Stimulated activated naive CD8-positive, alpha-beta T cell treated with anti-CD3 and anti-CD28 coated beads, Interleukin-15, Interleukin-2, amounts not matched to agents 100 ng/mL and 50 ng/mL, for 24 hours (primary cell): Measurements from ENCODE around the gene BTD.

ENCODE experiments used
- H3K27ac Mint-ChIP-seq: one replicate; pipeline ENCODE4 v1.8.0; 2021; ENCODE audit warnings: mild to moderate bottlenecking, mixed read lengths
- H3K27me3 Mint-ChIP-seq: one replicate; pipeline ENCODE4 v1.8.0; 2021; ENCODE audit warnings: mixed read lengths
- H3K36me3 Mint-ChIP-seq: one replicate; pipeline ENCODE4 v1.8.0; 2021; ENCODE audit warnings: low read depth, mixed read lengths
- H3K4me1 Mint-ChIP-seq: one replicate; pipeline ENCODE4 v1.8.0; 2021; ENCODE audit warnings: low read depth, mixed read lengths
- H3K4me3 Mint-ChIP-seq: one replicate; pipeline ENCODE4 v1.8.0; 2021; ENCODE audit warnings: mild to moderate bottlenecking, mixed read lengths
- H3K9me3 Mint-ChIP-seq: one replicate; pipeline ENCODE4 v1.8.0; 2021; ENCODE audit warnings: mixed read lengths

The BTD gene, protein sequence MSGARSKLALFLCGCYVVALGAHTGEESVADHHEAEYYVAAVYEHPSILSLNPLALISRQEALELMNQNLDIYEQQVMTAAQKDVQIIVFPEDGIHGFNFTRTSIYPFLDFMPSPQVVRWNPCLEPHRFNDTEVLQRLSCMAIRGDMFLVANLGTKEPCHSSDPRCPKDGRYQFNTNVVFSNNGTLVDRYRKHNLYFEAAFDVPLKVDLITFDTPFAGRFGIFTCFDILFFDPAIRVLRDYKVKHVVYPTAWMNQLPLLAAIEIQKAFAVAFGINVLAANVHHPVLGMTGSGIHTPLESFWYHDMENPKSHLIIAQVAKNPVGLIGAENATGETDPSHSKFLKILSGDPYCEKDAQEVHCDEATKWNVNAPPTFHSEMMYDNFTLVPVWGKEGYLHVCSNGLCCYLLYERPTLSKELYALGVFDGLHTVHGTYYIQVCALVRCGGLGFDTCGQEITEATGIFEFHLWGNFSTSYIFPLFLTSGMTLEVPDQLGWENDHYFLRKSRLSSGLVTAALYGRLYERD

DNA sequence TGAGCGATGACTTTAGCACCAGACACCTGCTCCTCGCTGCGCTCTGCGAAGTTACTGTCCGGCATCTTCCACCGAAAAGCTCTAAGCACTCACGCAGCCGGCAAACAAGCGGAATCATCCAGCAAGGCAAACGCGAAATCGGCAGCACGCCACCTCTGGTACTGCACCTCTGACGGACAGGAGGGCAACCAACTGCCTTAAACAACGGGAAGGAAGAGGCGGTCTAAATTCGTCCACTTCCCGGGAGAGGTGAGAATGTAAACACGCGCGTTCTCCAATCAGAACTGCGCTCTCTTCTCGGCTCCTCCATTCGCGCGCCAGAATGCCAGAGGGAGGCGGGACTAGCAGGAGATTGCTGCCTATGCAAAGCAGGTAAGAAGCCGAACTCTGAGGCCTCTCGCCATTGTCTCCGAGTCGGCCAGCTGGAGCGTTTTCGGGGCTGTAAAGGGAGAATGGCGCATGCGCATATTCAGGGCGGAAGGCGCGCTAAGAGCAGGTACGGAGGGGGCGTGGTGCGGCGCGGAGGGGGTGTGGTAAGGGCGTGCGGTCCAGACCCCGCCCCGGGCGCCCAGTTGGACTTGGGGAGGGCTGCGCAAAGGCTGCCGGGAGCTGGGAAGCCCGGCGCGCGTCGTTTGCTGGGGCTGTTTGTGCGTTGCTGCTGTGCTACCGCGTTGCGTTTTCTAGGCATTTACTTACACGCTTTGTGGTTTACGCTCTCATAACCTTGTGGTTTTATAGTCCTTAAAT is at the start of gene BTD, which contains the start of gene HACL1:
TSS of gene BTD (plus strand) at position 347 of the 747 bp plus-strand sequence. CDS start 33,695 bp downstream, outside the sequence.
TSS of gene HACL1 (minus strand) at position 171 of the 747 bp plus-strand sequence. CDS start at position 65, 106 bp downstream.
- Mint-ChIP-seq H3K9me3 (peaks cover 11% of the 10 kb centered on the region), H3K27ac (peak within 1 kb of the TSS; percentile 96), H3K36me3 (peaks cover 45% of the 10 kb centered on the region), H3K4me3 (peak within 1 kb of the TSS; percentile 100), H3K4me1 (peaks cover 50% of the 10 kb centered on the region), H3K27me3 (no peaks in the 10 kb centered on the region)

DNA sequence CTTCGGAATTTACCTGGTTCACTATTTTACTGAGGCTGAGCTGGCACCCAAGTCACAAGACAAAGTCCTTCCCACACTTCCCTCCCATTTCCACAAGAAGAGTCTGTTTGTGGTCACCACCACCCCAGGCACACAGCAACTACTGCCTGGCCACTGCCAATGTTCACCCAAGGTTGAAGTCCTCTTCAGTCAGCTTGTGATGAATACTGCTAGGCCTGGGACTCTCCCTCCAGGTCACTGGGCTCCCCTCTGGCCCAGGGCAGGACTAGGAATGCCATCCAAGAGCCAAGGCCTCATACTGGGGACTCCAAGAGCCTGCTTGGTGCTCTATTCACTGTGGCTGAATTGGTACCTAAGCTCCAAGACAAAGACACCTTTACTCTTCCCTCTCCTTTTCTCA is 49.6 kb upstream of the BTD start:
- H3K9me3 Mint-ChIP-seq, result peaks cover 2% of the 10 kb centered on the region
- no peaks in the 10 kb centered on the region for H3K36me3 Mint-ChIP-seq
- peaks cover 11% of the 10 kb centered on the region for H3K4me1 Mint-ChIP-seq
- H3K27ac Mint-ChIP-seq, result no peak overlapping the region
- no peak overlapping the region for H3K4me3 Mint-ChIP-seq
- H3K27me3 Mint-ChIP-seq, result no peaks in the 10 kb centered on the region

DNA sequence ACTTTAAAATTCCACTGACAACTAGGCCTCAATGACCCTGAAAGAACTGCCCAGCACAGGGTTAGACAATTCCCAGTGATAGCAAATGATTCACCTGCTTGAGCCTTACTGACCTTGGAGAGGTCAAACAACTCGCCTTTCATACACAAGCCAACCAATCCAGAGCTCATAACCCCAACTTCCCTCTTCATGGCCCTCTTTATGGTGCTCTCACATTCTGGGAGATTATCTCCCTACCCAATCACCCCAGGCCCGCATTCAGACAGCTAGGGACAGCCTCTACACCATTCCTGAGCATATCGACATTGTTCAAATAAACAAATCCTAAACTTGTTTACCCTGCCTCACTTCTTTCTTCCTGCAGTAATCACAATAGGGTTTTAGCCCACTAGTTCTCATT is 47.8 kb upstream of the BTD start:
- Mint-ChIP-seq H3K27ac (no peak overlapping the region), H3K4me1 (peaks cover 19% of the 10 kb centered on the region), H3K36me3 (no peaks in the 10 kb centered on the region), H3K27me3 (no peaks in the 10 kb centered on the region), H3K4me3 (no peak overlapping the region), H3K9me3 (no peaks in the 10 kb centered on the region)

DNA sequence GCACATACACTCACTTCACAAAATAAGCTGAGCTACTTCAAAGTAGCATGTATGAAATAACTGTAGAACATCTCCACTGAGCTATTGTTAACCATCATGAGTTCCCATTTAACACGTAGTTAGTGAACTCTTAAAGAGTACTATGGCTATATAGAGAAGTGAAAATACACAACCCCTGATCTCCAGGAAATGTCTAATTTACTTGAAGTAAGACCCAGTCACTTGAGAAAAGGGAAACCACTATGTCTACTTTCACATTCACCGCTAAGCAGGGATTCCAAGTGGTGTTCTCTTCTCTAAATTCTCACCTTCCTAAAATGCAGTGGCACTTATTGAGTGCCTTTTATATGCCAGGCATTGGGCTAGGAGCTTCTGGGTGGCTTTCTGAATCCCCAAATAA is 45.0 kb upstream of the BTD start:
- H3K4me3 Mint-ChIP-seq, result peak overlapping the region; percentile 20
- no peaks in the 10 kb centered on the region for H3K9me3 Mint-ChIP-seq
- H3K27ac Mint-ChIP-seq, result peak overlapping the region; percentile 40
- peaks cover 19% of the 10 kb centered on the region for H3K4me1 Mint-ChIP-seq
- H3K27me3 Mint-ChIP-seq, result no peaks in the 10 kb centered on the region
- H3K36me3 Mint-ChIP-seq, result peaks cover 17% of the 10 kb centered on the region

DNA sequence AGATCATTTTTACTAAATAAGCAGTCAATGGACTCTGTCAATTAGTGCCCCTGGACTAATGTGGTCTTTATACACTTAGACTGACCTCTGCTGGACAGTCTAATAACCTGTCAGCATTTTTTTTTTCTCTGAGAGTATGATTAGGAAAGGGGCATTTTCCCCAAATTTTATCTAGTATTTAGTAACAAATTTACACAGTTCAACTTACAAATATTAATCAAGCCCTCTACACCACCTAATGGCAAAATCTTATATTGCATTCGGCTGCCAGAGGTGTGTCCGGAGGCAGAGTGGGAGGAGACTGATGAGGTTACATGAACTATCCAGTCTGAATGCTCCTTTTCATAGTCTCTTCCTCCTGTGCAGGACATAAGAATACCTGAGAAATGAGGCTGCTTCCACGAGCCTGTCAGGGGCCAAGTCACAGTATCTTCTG is 44.0 kb upstream of the BTD start:
- H3K9me3 Mint-ChIP-seq, result no peaks in the 10 kb centered on the region
- H3K27me3 Mint-ChIP-seq, result no peaks in the 10 kb centered on the region
- H3K36me3 Mint-ChIP-seq, result peaks cover 21% of the 10 kb centered on the region
- no peak overlapping the region for H3K27ac Mint-ChIP-seq
- peaks cover 19% of the 10 kb centered on the region for H3K4me1 Mint-ChIP-seq
- no peak overlapping the region for H3K4me3 Mint-ChIP-seq

DNA sequence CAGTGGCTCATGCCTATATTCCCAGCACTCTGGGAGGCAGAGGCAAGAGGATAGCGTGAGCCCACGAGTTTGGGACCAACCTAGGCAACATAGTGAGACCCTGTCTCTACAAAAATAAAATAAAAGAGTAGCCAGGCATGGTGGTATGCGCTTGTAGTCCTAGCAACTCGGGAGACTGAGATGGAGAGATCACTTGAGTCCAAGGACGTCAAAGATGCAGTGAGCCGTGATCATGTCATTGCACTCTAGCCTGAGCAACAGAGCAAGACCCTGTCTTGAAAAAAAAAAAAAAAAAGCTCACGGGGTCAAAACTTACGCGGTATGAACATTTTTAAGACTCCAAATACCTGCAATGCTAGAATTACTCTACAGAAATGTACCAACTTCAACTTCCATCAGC is 43.0 kb upstream of the BTD start:
- no peaks in the 10 kb centered on the region for H3K9me3 Mint-ChIP-seq
- peaks cover 30% of the 10 kb centered on the region for H3K36me3 Mint-ChIP-seq
- no peak overlapping the region for H3K27ac Mint-ChIP-seq
- no peak overlapping the region for H3K4me3 Mint-ChIP-seq
- H3K4me1 Mint-ChIP-seq, result peaks cover 19% of the 10 kb centered on the region
- H3K27me3 Mint-ChIP-seq, result no peaks in the 10 kb centered on the region

DNA sequence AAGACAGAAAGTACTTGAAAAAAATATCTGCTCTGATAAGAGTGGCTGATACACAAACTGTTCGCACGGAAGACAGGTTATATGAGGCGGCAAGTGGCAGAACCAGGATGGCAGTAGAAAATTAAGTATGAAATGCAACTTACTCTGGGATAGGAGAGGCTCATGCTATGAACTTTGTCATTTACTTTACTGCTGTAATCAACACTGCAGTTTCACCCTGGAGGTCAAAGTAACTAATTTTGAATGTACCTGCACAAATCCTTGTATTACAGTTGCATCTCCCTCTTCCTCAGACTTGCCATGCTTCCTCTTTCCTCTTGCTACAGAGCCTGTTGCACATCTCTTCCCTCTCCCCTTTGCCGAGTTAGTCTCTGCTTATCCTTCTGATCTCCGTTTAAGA is 39.0 kb upstream of the BTD start:
- H3K4me1 Mint-ChIP-seq, result peaks cover 2% of the 10 kb centered on the region
- H3K4me3 Mint-ChIP-seq, result no peak overlapping the region
- H3K27me3 Mint-ChIP-seq, result no peaks in the 10 kb centered on the region
- H3K36me3 Mint-ChIP-seq, result peaks cover 51% of the 10 kb centered on the region
- no peak overlapping the region for H3K27ac Mint-ChIP-seq
- no peaks in the 10 kb centered on the region for H3K9me3 Mint-ChIP-seq

DNA sequence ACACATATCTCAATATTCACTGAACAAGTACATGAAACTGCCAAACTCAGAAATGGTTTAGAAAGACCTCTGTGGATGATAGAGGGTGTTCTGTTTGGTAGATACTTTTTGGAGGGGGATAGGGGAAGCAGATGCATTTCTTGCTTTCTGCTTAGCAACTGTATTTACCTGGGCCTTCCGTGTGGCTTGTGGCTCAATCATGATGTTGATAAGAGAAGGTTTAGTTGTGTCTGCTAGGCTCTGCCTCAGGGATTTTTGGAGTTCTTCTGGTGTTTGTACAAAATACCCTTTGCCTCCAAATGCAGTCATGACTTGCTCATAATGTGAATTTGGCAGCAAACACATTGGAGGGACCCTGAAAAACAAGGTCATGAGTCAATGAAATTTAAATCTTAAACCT is 38.4 kb upstream of the BTD start:
- no peak overlapping the region for H3K27ac Mint-ChIP-seq
- no peaks in the 10 kb centered on the region for H3K4me1 Mint-ChIP-seq
- H3K9me3 Mint-ChIP-seq, result no peaks in the 10 kb centered on the region
- H3K4me3 Mint-ChIP-seq, result no peak overlapping the region
- no peaks in the 10 kb centered on the region for H3K27me3 Mint-ChIP-seq
- peaks cover 58% of the 10 kb centered on the region for H3K36me3 Mint-ChIP-seq

DNA sequence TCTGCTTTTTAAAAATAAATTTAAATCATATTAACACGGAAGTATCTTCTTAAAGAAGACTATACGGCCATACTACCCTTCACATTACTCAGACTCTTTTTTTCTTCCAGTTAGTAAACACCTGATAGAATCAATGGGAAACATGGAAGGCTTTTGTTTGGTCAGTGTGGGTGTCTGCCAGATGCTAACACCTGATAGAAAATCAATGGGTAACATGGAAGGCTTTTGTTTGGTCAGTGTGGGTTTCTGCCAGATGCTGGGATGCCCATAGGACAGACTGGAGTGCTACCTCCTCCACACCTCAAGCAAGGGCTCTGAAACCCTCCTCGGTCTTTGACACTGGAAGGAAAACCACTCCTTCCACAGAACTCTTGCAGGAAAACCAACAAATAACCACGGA is 29.4 kb upstream of the BTD start:
- Mint-ChIP-seq H3K9me3 (no peaks in the 10 kb centered on the region), H3K4me1 (no peaks in the 10 kb centered on the region), H3K36me3 (peaks cover 37% of the 10 kb centered on the region), H3K27ac (no peak overlapping the region), H3K27me3 (no peaks in the 10 kb centered on the region), H3K4me3 (no peak overlapping the region)

DNA sequence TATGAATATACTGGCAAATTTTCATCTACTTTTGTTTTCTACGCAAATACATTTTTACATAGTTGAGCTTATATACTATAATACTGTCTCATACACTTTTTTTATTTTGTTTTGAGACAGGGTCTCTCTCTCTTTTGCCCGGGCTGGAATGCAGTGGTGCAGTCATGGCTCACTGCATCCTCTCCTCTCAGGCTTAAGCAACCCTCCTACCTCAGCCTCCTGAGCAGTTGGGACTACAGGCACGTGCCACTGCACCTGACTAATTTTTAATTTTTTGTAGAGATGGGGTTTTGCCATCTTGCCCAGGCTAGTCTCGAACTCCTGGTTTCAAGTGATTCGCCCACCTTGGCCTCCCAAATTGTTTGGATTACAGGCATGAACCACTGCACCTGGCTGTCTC is 26.1 kb upstream of the BTD start:
- H3K9me3 Mint-ChIP-seq, result no peaks in the 10 kb centered on the region
- H3K27ac Mint-ChIP-seq, result no peak overlapping the region
- no peak overlapping the region for H3K4me3 Mint-ChIP-seq
- peaks cover 37% of the 10 kb centered on the region for H3K36me3 Mint-ChIP-seq
- H3K4me1 Mint-ChIP-seq, result no peaks in the 10 kb centered on the region
- H3K27me3 Mint-ChIP-seq, result no peaks in the 10 kb centered on the region

DNA sequence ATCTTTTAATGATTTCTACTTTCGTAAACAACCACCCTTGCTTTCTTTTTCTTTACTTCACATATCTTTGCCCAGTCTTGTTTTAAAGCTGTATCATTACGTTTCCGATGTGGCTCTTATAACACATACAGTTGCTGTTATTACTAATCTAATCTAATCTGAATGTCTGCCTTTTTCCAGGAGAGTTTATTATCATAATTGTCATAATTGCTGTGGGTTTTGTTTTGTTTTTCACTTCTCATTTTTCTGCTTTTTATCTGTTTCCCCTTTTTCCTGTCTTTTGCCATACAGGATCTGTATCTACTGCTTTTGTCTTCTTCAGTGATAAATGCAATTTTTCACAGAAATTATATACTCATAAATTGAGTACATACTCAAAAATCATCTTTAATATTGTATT is 25.1 kb upstream of the BTD start:
- H3K36me3 Mint-ChIP-seq, result peaks cover 37% of the 10 kb centered on the region
- H3K4me3 Mint-ChIP-seq, result no peak overlapping the region
- H3K4me1 Mint-ChIP-seq, result no peaks in the 10 kb centered on the region
- no peaks in the 10 kb centered on the region for H3K9me3 Mint-ChIP-seq
- H3K27me3 Mint-ChIP-seq, result no peaks in the 10 kb centered on the region
- no peak overlapping the region for H3K27ac Mint-ChIP-seq

DNA sequence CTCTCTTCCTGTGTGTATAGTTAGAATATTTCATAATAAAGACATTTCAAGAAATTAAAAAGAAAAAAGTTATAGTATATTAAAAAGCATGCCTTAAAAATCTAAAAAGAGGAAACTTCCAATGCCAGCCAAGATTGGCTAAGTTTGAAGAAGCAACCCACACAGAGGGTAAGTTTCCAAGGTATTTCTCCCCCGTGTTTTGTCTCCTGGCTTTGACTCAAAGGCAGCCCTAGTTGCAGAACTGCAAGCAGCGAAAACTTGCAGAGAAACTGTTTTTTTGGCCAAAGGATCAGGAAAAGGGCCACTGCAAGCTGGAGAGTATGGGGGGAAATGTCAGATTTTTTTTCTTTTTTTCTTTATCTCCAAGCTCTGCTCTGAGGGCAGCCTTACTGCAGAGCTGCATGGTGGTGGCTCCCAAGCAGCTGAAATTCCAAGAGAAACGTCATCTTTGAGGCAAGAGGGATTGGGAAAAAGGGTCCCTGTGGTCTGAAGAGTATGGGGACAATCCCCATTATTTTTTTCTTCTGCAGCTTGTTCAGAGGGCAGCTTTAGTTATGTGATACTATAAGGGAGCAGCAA is 23.2 kb upstream of the BTD start:
- H3K9me3 Mint-ChIP-seq, result no peaks in the 10 kb centered on the region
- no peak overlapping the region for H3K4me3 Mint-ChIP-seq
- H3K27ac Mint-ChIP-seq, result no peak overlapping the region
- H3K27me3 Mint-ChIP-seq, result no peaks in the 10 kb centered on the region
- H3K4me1 Mint-ChIP-seq, result no peaks in the 10 kb centered on the region
- peaks cover 40% of the 10 kb centered on the region for H3K36me3 Mint-ChIP-seq

DNA sequence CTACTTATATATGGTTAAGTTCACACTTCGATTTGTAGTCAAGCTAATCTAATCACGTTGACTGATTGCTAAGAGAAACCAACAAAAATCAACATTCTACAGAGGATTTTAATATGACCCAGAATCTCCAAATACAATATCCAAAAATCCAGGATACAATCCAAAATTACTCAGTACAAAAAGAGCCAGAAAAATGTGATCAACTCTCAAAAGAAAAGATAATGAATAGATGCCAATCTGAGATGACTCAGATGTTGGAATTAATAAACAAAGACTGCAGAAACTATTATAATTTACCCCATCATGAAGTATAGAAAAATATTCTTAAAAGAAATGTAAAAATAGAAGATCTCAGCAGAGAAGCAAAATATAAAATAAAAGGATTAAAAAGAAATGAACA is 22.5 kb upstream of the BTD start:
- Mint-ChIP-seq H3K27me3 (no peaks in the 10 kb centered on the region), H3K4me1 (no peaks in the 10 kb centered on the region), H3K36me3 (peaks cover 34% of the 10 kb centered on the region), H3K9me3 (no peaks in the 10 kb centered on the region), H3K4me3 (no peak overlapping the region), H3K27ac (no peak overlapping the region)

DNA sequence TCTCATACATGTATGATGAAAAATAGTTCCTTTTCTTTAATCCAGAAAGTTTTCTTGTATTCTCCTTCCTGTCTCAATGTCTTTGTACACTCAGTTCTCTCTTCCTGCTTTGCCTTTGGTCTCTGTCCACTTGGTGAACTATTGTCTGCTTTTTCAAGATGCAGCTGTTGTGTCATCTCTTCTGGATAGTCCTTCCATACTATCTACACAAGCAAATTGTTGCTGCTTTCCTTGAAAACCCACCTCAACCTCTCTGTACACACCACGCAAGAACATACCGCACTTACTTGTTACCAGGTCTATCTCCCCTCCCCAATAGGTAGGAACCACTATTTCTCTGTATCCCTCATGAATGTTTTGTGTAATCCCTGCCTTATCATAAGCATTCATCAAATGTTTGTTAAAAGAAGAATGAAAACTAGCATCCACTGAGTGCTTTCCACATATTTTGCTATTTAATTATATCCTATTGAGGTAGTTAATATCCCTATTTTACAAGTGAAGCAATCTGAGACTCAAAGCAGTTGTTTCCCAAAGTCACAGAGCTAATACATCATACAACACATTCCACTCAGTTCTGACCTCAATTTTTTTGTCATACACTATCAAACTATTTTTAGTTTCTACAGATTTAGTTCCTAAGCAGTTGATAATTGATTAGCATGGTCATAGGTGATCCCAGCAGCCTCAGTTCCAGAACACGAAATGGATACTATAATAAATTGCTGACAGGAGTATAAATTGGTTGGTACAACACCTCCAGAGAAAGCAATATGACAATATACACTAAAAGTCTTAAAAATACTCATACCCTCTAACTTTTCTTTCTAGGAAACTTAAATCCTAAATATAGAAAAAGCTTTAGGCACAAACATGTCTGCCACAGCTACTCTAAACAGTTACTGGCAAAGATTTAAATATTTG is 19.8 kb upstream of the BTD start:
- Mint-ChIP-seq H3K36me3 (peaks cover 43% of the 10 kb centered on the region), H3K4me1 (no peaks in the 10 kb centered on the region), H3K4me3 (no peak overlapping the region), H3K27ac (no peak overlapping the region), H3K27me3 (no peaks in the 10 kb centered on the region), H3K9me3 (no peaks in the 10 kb centered on the region)
